Measurements from ENCODE around the gene ARHGAP25. TPM values are rescaled to one million over a fixed set of nuclear protein-coding genes. Genes with fewer than 3 reads are reported as not detected.

Gene ARHGAP25
- total RNA-seq, 6 experiments from 2014 or later, result not detected

- no peaks in the 10 kb centered on the region for H3K9me3 Mint-ChIP-seq
- H3K27ac Mint-ChIP-seq, result no peak overlapping the region
- no peak for TF ChIP-seq CTCF (IDR thresholded peaks at IDR 0.05)
- no peak for DNase-seq
- H3K27me3 Mint-ChIP-seq (ENCODE audit: insufficient read depth), result peaks cover 10% of the 10 kb centered on the region
- peaks cover 19% of the 10 kb centered on the region for H3K4me1 Mint-ChIP-seq (ENCODE audit: low read depth)
- no peak overlapping the region for H3K4me3 Mint-ChIP-seq
- H3K36me3 Mint-ChIP-seq (ENCODE audit: low read depth), result no peaks in the 10 kb centered on the region
Measured at GRCh38 chr2:68767996-68768395, 33.4 kb downstream of the ARHGAP25 start.

GRCh38 chr2:68768461-68768860, 33.9 kb downstream of the ARHGAP25 start:
- no peak for TF ChIP-seq CTCF (IDR thresholded peaks at IDR 0.05)
- Mint-ChIP-seq H3K27ac (no peak overlapping the region), H3K27me3 (ENCODE audit: insufficient read depth) (peaks cover 12% of the 10 kb centered on the region), H3K4me3 (no peak overlapping the region), H3K9me3 (no peaks in the 10 kb centered on the region), H3K36me3 (ENCODE audit: low read depth) (no peaks in the 10 kb centered on the region), H3K4me1 (ENCODE audit: low read depth) (peaks cover 19% of the 10 kb centered on the region)
- DNase-seq, result no peak

DNA sequence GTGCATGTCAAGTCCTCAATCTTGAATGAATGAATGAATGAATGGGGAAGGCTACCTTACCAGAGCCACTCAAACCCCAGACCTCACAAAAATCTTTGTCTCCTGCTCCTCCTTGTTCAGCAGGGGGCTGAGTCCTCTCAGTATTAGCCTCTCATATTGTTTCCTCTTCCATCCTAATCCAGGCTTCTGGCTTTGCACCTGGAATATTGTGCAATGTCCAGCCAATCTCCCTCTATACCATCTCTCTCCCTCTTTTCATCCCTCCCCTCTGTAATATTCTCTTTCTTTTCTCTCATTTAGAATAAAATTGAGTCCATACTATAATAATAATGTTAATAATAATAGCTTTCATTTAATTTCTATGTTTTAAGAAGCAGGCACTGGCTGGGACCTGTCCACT, 34.3 kb downstream of the ARHGAP25 start:
- H3K27me3 Mint-ChIP-seq (ENCODE audit: insufficient read depth), result peaks cover 17% of the 10 kb centered on the region
- H3K4me3 Mint-ChIP-seq, result no peak overlapping the region
- H3K4me1 Mint-ChIP-seq (ENCODE audit: low read depth), result peaks cover 19% of the 10 kb centered on the region
- no peak for TF ChIP-seq CTCF (IDR thresholded peaks at IDR 0.05)
- H3K9me3 Mint-ChIP-seq, result no peaks in the 10 kb centered on the region
- H3K36me3 Mint-ChIP-seq (ENCODE audit: low read depth), result no peaks in the 10 kb centered on the region
- DNase-seq, result no peak
- no peak overlapping the region for H3K27ac Mint-ChIP-seq

GRCh38 chr2:68769586-68770270, 35.1 kb downstream of the ARHGAP25 start:
- no peaks in the 10 kb centered on the region for H3K36me3 Mint-ChIP-seq (ENCODE audit: low read depth)
- H3K27ac Mint-ChIP-seq, result no peak overlapping the region
- H3K27me3 Mint-ChIP-seq (ENCODE audit: insufficient read depth), result peaks cover 18% of the 10 kb centered on the region
- no peak for TF ChIP-seq CTCF (IDR thresholded peaks at IDR 0.05)
- H3K4me1 Mint-ChIP-seq (ENCODE audit: low read depth), result peaks cover 16% of the 10 kb centered on the region
- DNase-seq, result no peak
- H3K9me3 Mint-ChIP-seq, result no peaks in the 10 kb centered on the region
- H3K4me3 Mint-ChIP-seq, result no peak overlapping the region

DNA sequence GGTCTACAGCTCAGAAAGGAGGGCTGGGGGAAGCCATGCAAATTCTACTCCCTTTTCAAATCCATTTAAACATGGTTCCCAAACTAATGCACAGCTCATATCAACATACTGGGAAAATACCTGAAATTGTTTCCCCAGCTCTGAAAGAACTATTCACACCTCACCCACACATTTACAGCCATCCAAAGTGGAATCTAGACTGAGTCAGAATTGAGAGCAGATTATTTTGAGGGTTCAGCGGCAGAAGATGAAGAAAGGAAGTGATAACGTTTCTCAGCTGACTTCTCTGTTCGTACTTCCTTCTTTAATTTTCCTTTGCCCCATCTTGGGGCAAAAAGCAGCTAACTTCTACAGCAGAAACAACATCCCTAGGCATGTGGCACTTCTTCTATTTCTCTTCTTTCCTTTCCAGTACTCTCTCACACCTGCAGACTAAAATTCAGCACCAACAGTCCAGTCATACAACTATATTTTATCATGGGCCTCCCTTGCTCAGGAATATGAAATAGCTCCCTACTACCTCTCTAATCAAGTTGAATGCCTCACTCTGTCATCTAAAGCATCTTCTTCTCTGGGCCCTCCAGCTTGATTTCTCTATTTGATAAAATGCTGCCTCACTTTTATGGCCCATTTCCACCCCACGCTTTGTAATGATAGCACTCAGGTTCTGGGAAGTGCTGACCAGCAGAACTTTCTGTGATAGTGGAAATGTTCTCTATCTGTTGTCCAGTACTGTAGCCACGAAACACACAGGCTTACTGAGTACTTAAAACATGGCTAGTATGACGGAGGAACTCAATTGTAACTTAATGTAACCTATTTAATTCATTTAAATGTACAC, 35.9 kb downstream of the ARHGAP25 start:
- peaks cover 12% of the 10 kb centered on the region for H3K4me1 Mint-ChIP-seq (ENCODE audit: low read depth)
- DNase-seq, result no peak
- no peaks in the 10 kb centered on the region for H3K9me3 Mint-ChIP-seq
- H3K4me3 Mint-ChIP-seq, result no peak overlapping the region
- peaks cover 20% of the 10 kb centered on the region for H3K27me3 Mint-ChIP-seq (ENCODE audit: insufficient read depth)
- TF ChIP-seq CTCF (IDR thresholded peaks at IDR 0.05), result no peak
- no peak overlapping the region for H3K27ac Mint-ChIP-seq
- no peaks in the 10 kb centered on the region for H3K36me3 Mint-ChIP-seq (ENCODE audit: low read depth)

Data from HFFc6 (cell line).